Activated CD4-positive, alpha-beta T cell treated with anti-CD3 and anti-CD28 coated beads for 36 hours (primary cell): ENCODE results near the gene ADAMTS2. TPM values are rescaled to one million over a fixed set of nuclear protein-coding genes. Genes with fewer than 3 reads are reported as not detected.

Experiments used
- ATAC-seq: fragments of 200-7000 bp; cut with Tn5 transposase; one replicate; pipeline ENCODE4 v1.10.0; 2021; ENCODE audit warnings: mild to moderate bottlenecking, moderate library complexity
- CTCF ChIA-PET: fragments of 350-600 bp; sonication (Branson Sonifier 250); formaldehyde crosslinking; loops from one replicate; lab custom pipeline; 2021; ENCODE audit warnings: antibody characterized with exemption; lab: Charles Lee
- POLR2A ChIA-PET: fragments of 350-600 bp; sonication (Branson Sonifier 250); formaldehyde crosslinking; loops from one replicate; lab custom pipeline; 2021; ENCODE audit warnings: antibody characterized with exemption, inconsistent platforms; lab: Charles Lee
- DNase-seq: peaks from one replicate; pipeline ENCODE4 v3.0.0-alpha.2; 2020
- H3K27ac Mint-ChIP-seq: one replicate; pipeline ENCODE4 v1.8.0; 2021; ENCODE audit warnings: mixed read lengths
- H3K27me3 Mint-ChIP-seq: one replicate; pipeline ENCODE4 v1.8.0; 2021; ENCODE audit warnings: mixed read lengths
- H3K36me3 Mint-ChIP-seq: one replicate; pipeline ENCODE4 v1.8.0; 2021; ENCODE audit warnings: low read depth, mixed read lengths
- H3K4me1 Mint-ChIP-seq: one replicate; pipeline ENCODE4 v1.8.0; 2021; ENCODE audit warnings: mixed read lengths
- H3K4me3 Mint-ChIP-seq: one replicate; pipeline ENCODE4 v1.8.0; 2021; ENCODE audit warnings: mild to moderate bottlenecking, moderate library complexity, mixed read lengths
- H3K9me3 Mint-ChIP-seq: one replicate; pipeline ENCODE4 v1.8.0; 2021; ENCODE audit warnings: low read depth, mixed read lengths
- intact Hi-C, 2 experiments: fragments of 100-400 bp; cut with DNase I in 1 of 2; cut with micrococcal nuclease in 1 of 2; formaldehyde crosslinking; loops; one replicate each; pipeline versions ENCODE4 v1.14.2 to v1.15.1; 2022 to 2024; cut with DNase I, micrococcal nuclease
- total RNA-seq, 2 experiments: library from RNA; stranded (reverse); gene quantifications; one replicate each; pipeline ENCODE4 v1.2.3, GENCODE V29; 2021

Gene ADAMTS2
- total RNA-seq, 2 experiments from 2014 or later = not detected

DNA sequence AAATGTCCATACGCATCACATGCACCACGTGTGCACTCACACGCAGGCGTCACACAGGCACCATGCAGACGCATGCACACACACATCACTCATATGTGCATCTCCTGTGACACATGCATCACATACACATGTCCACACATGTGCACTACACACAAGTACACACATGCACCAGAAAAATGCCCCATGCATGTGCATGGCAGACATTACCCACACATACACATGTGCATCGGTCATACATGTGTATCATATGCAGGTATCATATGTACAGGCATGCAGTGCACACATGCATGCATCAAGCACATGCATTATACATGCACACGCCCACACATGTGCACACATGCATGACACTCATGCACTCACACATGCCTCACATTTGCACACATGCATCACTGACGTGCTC is 26.1 kb downstream of the ADAMTS2 start:
- no peaks in the 10 kb centered on the region for H3K4me1 Mint-ChIP-seq
- POLR2A ChIA-PET = no interaction called here
- H3K36me3 Mint-ChIP-seq = no peaks in the 10 kb centered on the region
- DNase-seq (no peak), ATAC-seq (no peak)
- intact Hi-C loops = no loop called here
- H3K27me3 Mint-ChIP-seq = no peaks in the 10 kb centered on the region
- H3K4me3 Mint-ChIP-seq = no peak overlapping the region
- CTCF ChIA-PET = interaction anchor here (0.7 kb wide), 1 partner anchor 46 kb away, joined by 3 read pairs; no protein-coding TSS in a partner anchor
- H3K9me3 Mint-ChIP-seq = no peaks in the 10 kb centered on the region
- H3K27ac Mint-ChIP-seq = no peak overlapping the region

DNA sequence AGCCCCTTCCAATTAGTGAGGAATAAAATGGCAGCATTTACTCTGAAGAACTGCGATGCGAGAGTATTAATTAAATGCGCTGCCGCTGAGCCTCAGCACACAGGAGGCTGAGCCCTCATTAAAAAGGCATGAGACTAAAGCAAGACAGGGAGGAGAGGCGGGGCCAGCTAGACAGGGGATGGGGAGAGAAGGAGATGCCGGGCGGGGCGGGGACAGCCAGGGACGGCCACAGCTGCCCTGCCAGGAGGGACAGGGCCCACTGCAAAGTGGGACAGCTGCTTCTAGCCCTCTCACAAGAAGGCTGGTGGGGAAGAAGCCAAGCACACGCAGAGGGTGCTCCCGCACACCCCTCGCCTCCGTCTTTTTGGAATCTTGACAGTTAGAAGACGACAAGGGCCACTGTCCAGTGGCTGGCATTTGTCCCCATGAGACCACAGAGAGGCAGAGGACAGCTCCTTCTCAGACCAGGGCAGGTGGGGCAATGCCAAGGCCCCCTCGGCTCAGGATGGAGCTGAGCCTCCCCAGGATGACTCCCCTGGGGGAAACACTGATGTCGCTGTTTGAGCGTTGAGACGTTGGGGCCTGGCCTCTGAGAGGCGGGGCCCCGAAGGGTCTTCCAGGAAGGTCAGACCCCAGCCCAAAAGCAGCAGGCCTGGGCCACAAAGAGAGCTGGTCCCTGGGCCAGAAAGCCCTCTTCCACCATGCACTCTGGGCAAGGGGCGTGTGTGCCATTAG is 26.9 kb downstream of the ADAMTS2 start:
- Mint-ChIP-seq H3K27me3 (no peaks in the 10 kb centered on the region), H3K9me3 (no peaks in the 10 kb centered on the region), H3K4me1 (no peaks in the 10 kb centered on the region), H3K36me3 (no peaks in the 10 kb centered on the region), H3K4me3 (no peak overlapping the region), H3K27ac (no peak overlapping the region)
- ATAC-seq = no peak
- intact Hi-C loops = no loop called here
- POLR2A ChIA-PET = no interaction called here
- no peak for DNase-seq
- CTCF ChIA-PET = interaction anchor here (0.7 kb wide), 1 partner anchor 45 kb away, joined by 3 read pairs; no protein-coding TSS in a partner anchor

DNA sequence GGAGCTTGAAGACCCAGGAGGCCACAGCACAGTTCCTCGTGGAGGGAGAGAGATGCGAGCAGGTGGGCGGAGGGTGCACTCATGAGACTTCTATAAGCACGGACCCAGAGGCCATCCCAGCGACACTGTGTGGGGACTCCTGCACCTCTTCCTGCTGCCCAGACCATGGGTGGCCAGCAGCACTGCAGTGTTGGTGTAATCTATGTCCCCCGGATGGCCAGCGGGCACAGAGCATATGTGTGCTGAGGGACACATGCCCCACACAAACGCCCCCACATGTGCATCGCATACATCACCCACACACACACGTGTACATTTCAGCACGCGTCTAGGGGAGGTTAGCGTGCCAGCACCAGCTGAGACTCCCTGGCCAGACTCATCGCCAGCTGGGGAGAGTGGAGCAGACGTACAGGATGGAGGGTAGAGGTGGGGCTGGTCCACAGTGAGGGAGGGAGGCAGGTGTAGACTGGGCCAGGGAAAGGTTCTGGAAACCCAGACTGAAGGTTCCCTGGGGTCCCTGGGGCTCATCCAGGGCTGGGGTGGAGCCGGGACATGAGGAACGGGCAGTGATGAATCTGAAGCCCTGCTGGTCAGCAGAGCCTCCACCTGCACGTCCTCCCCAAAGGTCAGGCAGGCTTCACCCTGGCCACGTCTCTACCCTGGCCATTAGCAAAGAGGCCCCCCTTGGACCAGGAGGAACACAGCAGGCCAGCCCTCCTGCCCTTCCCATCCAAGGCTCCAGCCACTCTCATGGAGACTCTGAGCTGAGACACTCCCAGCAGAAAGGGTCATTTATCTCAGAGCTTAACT is 27.6 kb downstream of the ADAMTS2 start:
- DNase-seq (no peak), ATAC-seq (no peak)
- POLR2A ChIA-PET = no interaction called here
- Mint-ChIP-seq H3K9me3 (no peaks in the 10 kb centered on the region), H3K36me3 (no peaks in the 10 kb centered on the region), H3K4me3 (no peak overlapping the region), H3K4me1 (no peaks in the 10 kb centered on the region), H3K27me3 (no peaks in the 10 kb centered on the region), H3K27ac (no peak overlapping the region)
- CTCF ChIA-PET = no interaction called here
- intact Hi-C loops = no loop called here

DNA sequence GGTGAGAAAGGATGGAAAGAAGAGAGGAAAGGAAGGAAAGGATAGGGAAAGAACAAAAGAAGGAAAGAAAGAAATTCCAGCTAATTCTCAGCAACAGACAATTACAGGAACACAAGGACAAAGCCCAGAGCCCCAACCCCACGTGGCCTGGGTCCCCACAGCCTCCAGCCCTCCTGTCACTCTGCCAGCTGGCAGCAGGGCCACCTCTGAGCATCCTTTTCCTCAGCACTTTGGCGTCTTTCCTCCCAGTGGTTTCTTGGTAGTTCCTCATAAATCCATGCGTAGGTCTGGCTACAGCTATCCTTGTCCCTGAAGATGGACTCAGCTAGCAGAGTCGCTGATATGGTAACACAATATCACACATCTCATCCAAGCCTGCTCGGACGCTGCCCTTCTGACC is 28.3 kb downstream of the ADAMTS2 start:
- intact Hi-C loops = no loop called here
- no peak for DNase-seq
- Mint-ChIP-seq H3K27me3 (no peaks in the 10 kb centered on the region), H3K4me1 (no peaks in the 10 kb centered on the region), H3K27ac (no peak overlapping the region), H3K4me3 (no peak overlapping the region), H3K9me3 (no peaks in the 10 kb centered on the region), H3K36me3 (no peaks in the 10 kb centered on the region)
- POLR2A ChIA-PET = no interaction called here
- CTCF ChIA-PET = no interaction called here
- ATAC-seq = no peak

DNA sequence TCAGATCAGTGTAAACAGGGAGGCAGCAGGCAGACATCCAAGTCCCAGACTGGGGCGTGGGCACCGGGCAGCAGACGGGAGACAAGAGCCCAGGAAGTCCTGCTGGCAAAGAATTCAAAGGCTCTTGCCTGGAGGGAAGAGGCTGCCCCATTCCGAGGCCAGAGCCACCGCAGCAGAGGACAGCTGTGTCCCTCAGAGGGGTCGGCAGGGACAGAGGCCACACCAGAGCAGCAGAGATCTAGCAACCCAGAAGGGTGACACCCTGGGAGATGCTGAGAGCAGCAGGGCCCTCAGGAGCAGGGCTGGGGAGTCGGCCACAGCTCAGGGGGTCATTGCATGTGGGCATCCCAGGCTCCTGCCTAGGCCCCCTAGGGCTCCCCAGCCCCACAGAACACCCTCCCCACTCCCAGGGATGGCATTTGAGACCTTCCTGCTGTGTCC is 29.1 kb downstream of the ADAMTS2 start:
- Mint-ChIP-seq H3K4me3 (no peak overlapping the region), H3K27me3 (no peaks in the 10 kb centered on the region), H3K27ac (no peak overlapping the region), H3K9me3 (no peaks in the 10 kb centered on the region), H3K4me1 (no peaks in the 10 kb centered on the region), H3K36me3 (no peaks in the 10 kb centered on the region)
- CTCF ChIA-PET = no interaction called here
- POLR2A ChIA-PET = no interaction called here
- no peak for ATAC-seq
- no peak for DNase-seq
- intact Hi-C loops = no loop called here

DNA sequence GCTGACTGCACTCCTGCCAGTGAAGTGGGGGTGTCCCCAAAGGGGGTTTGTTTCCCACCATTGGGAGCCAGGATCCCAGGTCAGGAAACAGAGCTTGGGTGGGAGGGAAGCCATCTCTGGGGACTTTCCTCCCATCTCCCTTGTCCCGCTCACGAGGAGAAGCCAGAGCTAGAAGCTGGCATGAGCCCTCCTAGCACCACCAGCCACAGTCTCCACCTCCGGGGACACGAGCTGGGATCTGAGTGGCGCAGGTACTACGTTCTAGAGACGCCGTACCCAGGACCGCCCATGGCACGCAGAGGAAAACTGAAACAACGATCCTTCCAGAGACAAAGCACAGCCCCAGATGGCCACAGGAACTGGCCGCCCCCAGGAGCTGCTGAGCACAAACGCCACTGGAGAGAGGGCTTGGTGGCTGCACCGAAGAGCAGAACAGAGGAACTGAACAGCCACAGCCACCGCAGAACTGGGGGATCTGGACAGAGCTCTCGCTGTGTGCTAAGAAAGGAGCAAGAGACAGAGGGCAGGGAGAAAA is 29.8 kb downstream of the ADAMTS2 start:
- intact Hi-C loops = no loop called here
- no peaks in the 10 kb centered on the region for H3K27me3 Mint-ChIP-seq
- H3K4me1 Mint-ChIP-seq = no peaks in the 10 kb centered on the region
- H3K36me3 Mint-ChIP-seq = no peaks in the 10 kb centered on the region
- CTCF ChIA-PET = interaction anchor here (0.6 kb wide), 1 partner anchor 19 kb away, joined by 3 read pairs; no protein-coding TSS in a partner anchor
- ATAC-seq (no peak), DNase-seq (no peak)
- H3K27ac Mint-ChIP-seq = no peak overlapping the region
- H3K9me3 Mint-ChIP-seq = no peaks in the 10 kb centered on the region
- H3K4me3 Mint-ChIP-seq = no peak overlapping the region
- POLR2A ChIA-PET = no interaction called here

DNA sequence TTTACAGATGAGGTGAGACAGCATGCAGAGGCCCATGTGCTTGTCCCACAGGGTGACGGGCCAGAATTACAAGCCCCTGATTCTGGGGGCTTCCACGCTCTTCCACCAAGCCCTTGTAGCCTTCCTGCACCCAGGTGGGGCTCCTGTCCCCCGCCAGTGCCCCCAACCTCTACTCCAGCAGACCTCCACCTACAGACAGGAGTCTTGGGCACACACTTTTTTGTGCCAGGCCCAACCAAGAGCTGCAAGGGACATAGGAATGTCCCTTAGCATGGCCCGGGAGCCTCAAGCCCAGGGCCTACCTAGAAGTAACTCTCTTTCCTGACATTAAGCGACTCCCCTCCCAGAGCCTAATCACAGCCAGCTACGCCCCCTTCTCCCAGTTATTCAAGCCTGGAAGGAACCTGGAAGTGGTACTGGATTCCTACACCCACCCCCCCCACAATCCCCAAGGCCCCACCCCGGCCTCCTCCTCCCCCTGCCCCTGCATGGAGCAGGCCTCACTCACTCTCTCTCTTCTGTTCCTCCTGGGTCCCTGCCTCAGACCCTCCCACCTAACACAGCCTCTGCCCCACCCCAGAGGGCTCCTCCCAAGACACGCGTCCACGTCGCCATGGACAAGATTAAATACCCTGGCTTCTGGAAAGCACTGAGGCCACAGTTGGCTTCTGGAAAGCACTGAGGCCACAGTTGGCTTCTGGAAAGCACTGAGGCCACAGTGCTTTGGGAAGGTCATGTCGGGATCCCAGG is 30.5 kb downstream of the ADAMTS2 start:
- CTCF ChIA-PET = interaction anchor here (0.6 kb wide), 1 partner anchor 19 kb away, joined by 3 read pairs; no protein-coding TSS in a partner anchor
- Mint-ChIP-seq H3K4me1 (no peaks in the 10 kb centered on the region), H3K36me3 (no peaks in the 10 kb centered on the region)

DNA sequence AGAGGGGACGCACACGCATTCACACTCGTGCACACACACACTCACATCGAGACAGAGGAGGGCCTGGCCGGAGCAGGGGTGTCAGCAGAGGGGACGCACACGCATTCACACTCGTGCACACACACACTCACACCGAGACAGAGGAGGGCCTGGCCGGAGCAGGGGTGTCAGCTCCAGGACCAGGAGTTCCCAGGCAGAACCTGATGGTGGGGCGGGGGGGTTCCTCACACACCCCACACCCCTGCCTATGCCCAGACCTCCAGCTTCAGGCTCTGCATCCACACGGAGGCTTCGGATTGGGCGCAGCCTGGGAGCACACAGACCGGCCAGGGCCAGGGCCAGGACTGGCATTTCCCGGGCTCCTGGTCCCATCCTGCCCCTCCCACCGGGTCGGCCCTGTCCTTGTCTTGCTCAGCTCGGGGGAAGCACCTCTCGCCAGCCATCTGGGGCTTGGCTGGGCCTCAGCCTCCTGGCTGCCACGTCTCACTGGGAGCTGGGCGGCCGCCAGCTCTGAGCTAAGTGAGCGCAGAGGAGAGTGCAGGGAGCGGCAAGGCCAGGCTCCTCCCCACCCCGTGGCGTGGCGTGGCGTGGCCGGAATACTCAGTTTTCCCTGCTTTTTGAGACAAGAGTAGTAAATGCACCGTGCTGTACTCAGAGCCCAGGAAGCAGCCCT is 31.3 kb downstream of the ADAMTS2 start:
- ATAC-seq (no peak), DNase-seq (no peak)
- ChIA-PET CTCF (no interaction called here), POLR2A (no interaction called here)
- H3K9me3 Mint-ChIP-seq = no peaks in the 10 kb centered on the region
- no peaks in the 10 kb centered on the region for H3K36me3 Mint-ChIP-seq
- H3K27me3 Mint-ChIP-seq = no peaks in the 10 kb centered on the region
- intact Hi-C loops = no loop called here
- H3K4me3 Mint-ChIP-seq = no peak overlapping the region
- no peak overlapping the region for H3K27ac Mint-ChIP-seq
- no peaks in the 10 kb centered on the region for H3K4me1 Mint-ChIP-seq

More for the DNA sequence above, 30.5 kb downstream of the ADAMTS2 start:
- no peaks in the 10 kb centered on the region for H3K27me3 Mint-ChIP-seq
- no peaks in the 10 kb centered on the region for H3K9me3 Mint-ChIP-seq
- no peak overlapping the region for H3K4me3 Mint-ChIP-seq
- intact Hi-C loops = no loop called here
- no peak overlapping the region for H3K27ac Mint-ChIP-seq
- POLR2A ChIA-PET = no interaction called here
- ATAC-seq = no peak
- DNase-seq = no peak

DNA sequence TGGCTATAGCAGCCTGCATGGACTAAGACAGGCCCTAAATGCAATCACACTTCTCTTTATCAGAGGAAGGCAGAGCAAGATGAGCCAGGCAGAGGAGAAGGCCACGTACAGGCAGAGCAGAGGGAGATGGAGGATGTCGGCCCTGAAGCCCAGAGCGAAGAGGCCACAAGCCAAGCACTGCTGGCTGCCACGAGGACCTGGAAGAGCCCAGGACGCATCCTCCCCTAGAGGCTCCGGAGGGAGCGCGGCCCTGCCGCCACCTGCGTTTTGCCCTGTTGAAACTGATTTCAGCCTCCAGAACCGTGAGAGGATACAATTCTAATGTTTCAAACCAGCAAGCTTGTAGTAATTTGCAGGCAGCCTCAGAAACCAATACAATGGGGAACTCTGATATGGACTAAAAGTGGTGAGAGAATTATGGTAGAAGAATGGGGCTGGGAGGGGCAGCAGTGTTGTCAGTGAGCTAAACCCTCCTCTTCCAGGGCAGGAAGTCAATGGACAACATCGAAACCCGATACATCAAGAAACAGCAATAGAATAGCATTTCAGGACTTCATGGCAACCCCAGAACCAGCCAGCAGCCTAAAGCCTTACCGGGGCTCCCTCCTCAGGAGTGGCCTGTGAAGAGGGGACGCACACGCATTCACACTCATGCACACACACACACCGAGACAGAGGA is 32.6 kb downstream of the ADAMTS2 start:
- Mint-ChIP-seq H3K27me3 (no peaks in the 10 kb centered on the region), H3K4me3 (no peak overlapping the region), H3K27ac (no peak overlapping the region), H3K9me3 (no peaks in the 10 kb centered on the region), H3K4me1 (no peaks in the 10 kb centered on the region), H3K36me3 (no peaks in the 10 kb centered on the region)
- CTCF ChIA-PET = no interaction called here
- ATAC-seq (no peak), DNase-seq (no peak)
- POLR2A ChIA-PET = no interaction called here
- intact Hi-C loops = no loop called here

DNA sequence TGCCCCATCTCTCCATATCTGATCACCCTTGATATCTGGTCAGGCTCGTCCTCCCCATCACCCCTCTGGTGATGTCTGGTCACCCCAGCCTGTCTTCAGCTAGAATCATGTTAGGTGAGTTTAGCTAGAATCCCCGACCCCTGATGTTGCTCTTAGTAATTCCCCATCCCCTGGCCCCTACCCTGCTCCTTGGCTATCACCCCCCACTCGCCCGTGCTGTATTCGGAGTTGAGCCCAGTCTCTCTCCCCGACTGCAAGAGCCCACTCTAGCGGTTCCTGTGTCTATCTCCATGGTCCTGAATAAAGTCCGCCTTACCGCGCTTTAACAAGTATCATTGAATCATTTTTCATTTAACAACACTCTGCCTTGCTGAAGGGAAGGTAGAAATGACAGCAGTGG is 33.7 kb downstream of the ADAMTS2 start:
- Mint-ChIP-seq H3K27ac (no peak overlapping the region), H3K36me3 (no peaks in the 10 kb centered on the region), H3K4me1 (no peaks in the 10 kb centered on the region), H3K27me3 (no peaks in the 10 kb centered on the region), H3K9me3 (no peaks in the 10 kb centered on the region), H3K4me3 (no peak overlapping the region)
- CTCF ChIA-PET = no interaction called here
- no peak for ATAC-seq
- intact Hi-C loops = no loop called here
- POLR2A ChIA-PET = no interaction called here
- no peak for DNase-seq
